Measurements from ENCODE around the gene MPP3.
"Not testable (repeated sequence)": the region's sequence is repeated elsewhere in the genome, so short reads cannot be mapped to it uniquely, and the experiment has no call there.

The MPP3 gene

GRCh38 chr17:43846963-43847371 lies 14.0 kb upstream of the MPP3 start, which contains the start of gene CD300LG:
Gene CD300LG, plus strand, starts transcription at chr17:43847176. Its CDS starts 41 bp downstream, at chr17:43847217.
- Mint-ChIP-seq H3K27ac (peak within 1 kb of the TSS in 1 of 2 donors; percentile 48), H3K4me1 (peaks cover 6% of the 10 kb centered on the region), H3K9me3 (no peaks in the 10 kb centered on the region), H3K4me3 (no peak within 1 kb of the TSS), H3K27me3 (peaks cover 63% of the 10 kb centered on the region)
- no peak for ATAC-seq
- DNase-seq: no peak

GRCh38 chr17:43846221-43846712 lies 13.3 kb upstream of the MPP3 start:
- Mint-ChIP-seq H3K27ac (no peak overlapping the region), H3K4me1 (peaks cover 6% of the 10 kb centered on the region), H3K27me3 (peaks cover 59% of the 10 kb centered on the region), H3K4me3 (no peak overlapping the region), H3K9me3 (no peaks in the 10 kb centered on the region)
- DNase-seq (peak; percentile 77 to 80), ATAC-seq (peak; percentile 93)

- no peak for ATAC-seq
- H3K9me3 Mint-ChIP-seq: no peaks in the 10 kb centered on the region
- peaks cover 6% of the 10 kb centered on the region for H3K4me1 Mint-ChIP-seq
These were observed 12.8 kb upstream of the MPP3 start for GRCh38 chr17:43845766-43846165.

GRCh38 chr17:43844241-43844640 lies 11.3 kb upstream of the MPP3 start:
- no peaks in the 10 kb centered on the region for H3K9me3 Mint-ChIP-seq
- ATAC-seq (no peak), DNase-seq (no peak)
- H3K4me3 Mint-ChIP-seq: no peak overlapping the region
- H3K27me3 Mint-ChIP-seq: peaks cover 58% of the 10 kb centered on the region
- H3K27ac Mint-ChIP-seq: no peak overlapping the region
- H3K4me1 Mint-ChIP-seq: peaks cover 6% of the 10 kb centered on the region

More at GRCh38 chr17:43845766-43846165, 12.8 kb upstream of the MPP3 start:
- Mint-ChIP-seq H3K27ac (no peak overlapping the region), H3K27me3 (peaks cover 56% of the 10 kb centered on the region), H3K4me3 (no peak overlapping the region)
- no peak for DNase-seq

GRCh38 chr17:43842975-43843325 lies 10.0 kb upstream of the MPP3 start:
- no peak overlapping the region for H3K4me3 Mint-ChIP-seq
- peaks cover 48% of the 10 kb centered on the region for H3K27me3 Mint-ChIP-seq
- peaks cover 6% of the 10 kb centered on the region for H3K4me1 Mint-ChIP-seq
- H3K9me3 Mint-ChIP-seq: no peaks in the 10 kb centered on the region
- no peak overlapping the region for H3K27ac Mint-ChIP-seq
- DNase-seq (no peak), ATAC-seq (no peak)

- not testable (repeated sequence) for DNase-seq, H3K9me3 Mint-ChIP-seq, H3K4me3 Mint-ChIP-seq, H3K27ac Mint-ChIP-seq, H3K4me1 Mint-ChIP-seq, ATAC-seq
- peaks cover 42% of the 10 kb centered on the region for H3K27me3 Mint-ChIP-seq
These were observed 9.4 kb upstream of the MPP3 start for GRCh38 chr17:43842091-43842974.

GRCh38 chr17:43841282-43841681 lies 8.3 kb upstream of the MPP3 start:
- ATAC-seq (no peak), DNase-seq (no peak)
- no peak overlapping the region for H3K4me3 Mint-ChIP-seq
- peaks cover 6% of the 10 kb centered on the region for H3K4me1 Mint-ChIP-seq
- peaks cover 35% of the 10 kb centered on the region for H3K27me3 Mint-ChIP-seq
- no peaks in the 10 kb centered on the region for H3K9me3 Mint-ChIP-seq
- H3K27ac Mint-ChIP-seq: no peak overlapping the region

- Mint-ChIP-seq H3K9me3 (no peaks in the 10 kb centered on the region), H3K4me3 (no peak overlapping the region), H3K4me1 (peaks cover 6% of the 10 kb centered on the region), H3K27me3 (peaks cover 40% of the 10 kb centered on the region), H3K27ac (no peak overlapping the region)
- ATAC-seq (no peak), DNase-seq (no peak)
These were observed 7.9 kb upstream of the MPP3 start for GRCh38 chr17:43840814-43841213.

- Mint-ChIP-seq H3K4me1 (peaks cover 6% of the 10 kb centered on the region), H3K27ac (no peak overlapping the region), H3K9me3 (no peaks in the 10 kb centered on the region), H3K4me3 (no peak overlapping the region), H3K27me3 (peaks cover 51% of the 10 kb centered on the region)
- DNase-seq: no peak
- ATAC-seq: no peak
These were observed 6.7 kb upstream of the MPP3 start for GRCh38 chr17:43839670-43840108.

- ATAC-seq: no peak
- peak overlapping the region in 1 of 2 donors; percentile 82 for H3K4me3 Mint-ChIP-seq
- DNase-seq: no peak
- H3K4me1 Mint-ChIP-seq: peaks cover 26% of the 10 kb centered on the region
- peaks cover 73% of the 10 kb centered on the region for H3K27me3 Mint-ChIP-seq
- H3K27ac Mint-ChIP-seq: no peak overlapping the region
- H3K9me3 Mint-ChIP-seq: no peaks in the 10 kb centered on the region
These were observed 1.2 kb upstream of the MPP3 start for GRCh38 chr17:43834106-43834505.

GRCh38 chr17:43832168-43832975 lies 574 bp downstream of the MPP3 start:
- peak overlapping the region; percentile 68 to 81 for H3K4me3 Mint-ChIP-seq

GRCh38 chr17:43831633-43832032 lies 1.3 kb downstream of the MPP3 start:
- no peak overlapping the region for H3K27ac Mint-ChIP-seq
- ATAC-seq: no peak
- peaks cover 73% of the 10 kb centered on the region for H3K27me3 Mint-ChIP-seq
- H3K9me3 Mint-ChIP-seq: no peaks in the 10 kb centered on the region
- no peak overlapping the region for H3K4me3 Mint-ChIP-seq
- H3K4me1 Mint-ChIP-seq: peaks cover 26% of the 10 kb centered on the region
- no peak for DNase-seq

More at GRCh38 chr17:43832168-43832975, 574 bp downstream of the MPP3 start:
- no peaks in the 10 kb centered on the region for H3K9me3 Mint-ChIP-seq
- H3K27ac Mint-ChIP-seq: no peak overlapping the region
- DNase-seq: no peak
- peak; percentile 39 for ATAC-seq
- peaks cover 73% of the 10 kb centered on the region for H3K27me3 Mint-ChIP-seq
- peaks cover 26% of the 10 kb centered on the region for H3K4me1 Mint-ChIP-seq

- DNase-seq (no peak), ATAC-seq (peak; percentile 82)
- Mint-ChIP-seq H3K4me3 (peak overlapping the region in 1 of 2 donors; percentile 48), H3K27ac (peak overlapping the region in 1 of 2 donors; percentile 54), H3K27me3 (peaks cover 63% of the 10 kb centered on the region), H3K9me3 (no peaks in the 10 kb centered on the region), H3K4me1 (peaks cover 26% of the 10 kb centered on the region)
These were observed 2.3 kb downstream of the MPP3 start for GRCh38 chr17:43830510-43831140.

- no peak overlapping the region for H3K4me3 Mint-ChIP-seq
- H3K9me3 Mint-ChIP-seq: no peaks in the 10 kb centered on the region
- H3K4me1 Mint-ChIP-seq: peaks cover 26% of the 10 kb centered on the region
- no peak overlapping the region for H3K27ac Mint-ChIP-seq
- DNase-seq (no peak), ATAC-seq (no peak)
- peaks cover 54% of the 10 kb centered on the region for H3K27me3 Mint-ChIP-seq
These were observed 3.2 kb downstream of the MPP3 start for GRCh38 chr17:43829738-43830137.

GRCh38 chr17:43827596-43827995 lies 5.3 kb downstream of the MPP3 start:
- no peaks in the 10 kb centered on the region for H3K9me3 Mint-ChIP-seq
- ATAC-seq (no peak), DNase-seq (no peak)
- peaks cover 17% of the 10 kb centered on the region for H3K4me1 Mint-ChIP-seq
- H3K27ac Mint-ChIP-seq: no peak overlapping the region
- H3K27me3 Mint-ChIP-seq: peaks cover 36% of the 10 kb centered on the region
- H3K4me3 Mint-ChIP-seq: no peak overlapping the region

Data from stimulated activated naive CD8-positive, alpha-beta T cell treated with anti-CD3 and anti-CD28 coated beads, Interleukin-15, amount 100 ng/mL, for 72 hours (primary cell).